ENCODE data around the gene LAMA2.

The LAMA2 gene

GRCh38 chr6:129331450-129332138 lies 448.7 kb downstream of the LAMA2 start:
- no peak for DNase-seq

- no peak for DNase-seq
These were observed 452.9 kb downstream of the LAMA2 start for GRCh38 chr6:129335792-129336191.

- no peak for DNase-seq
These were observed 455.7 kb downstream of the LAMA2 start for GRCh38 chr6:129338683-129339082.

- no peak for DNase-seq
These were observed 458.0 kb downstream of the LAMA2 start for GRCh38 chr6:129340983-129341382.

- no peak for DNase-seq
These were observed 459.3 kb downstream of the LAMA2 start for GRCh38 chr6:129342243-129342642.

- no peak for DNase-seq
These were observed 459.9 kb downstream of the LAMA2 start for GRCh38 chr6:129342796-129343195.

- no peak for DNase-seq
These were observed 461.4 kb downstream of the LAMA2 start for GRCh38 chr6:129344379-129344778.

GRCh38 chr6:129345890-129346289 lies 463.0 kb downstream of the LAMA2 start:
- no peak for DNase-seq

GRCh38 chr6:129346964-129347363 lies 464.0 kb downstream of the LAMA2 start:
- no peak for DNase-seq

- DNase-seq = no peak
These were observed 467.3 kb downstream of the LAMA2 start for GRCh38 chr6:129350278-129350677.

- no peak for DNase-seq
These were observed 468.9 kb downstream of the LAMA2 start for GRCh38 chr6:129351807-129352206.

GRCh38 chr6:129353067-129353466 lies 470.1 kb downstream of the LAMA2 start:
- DNase-seq = no peak

- no peak for DNase-seq
These were observed 473.2 kb downstream of the LAMA2 start for GRCh38 chr6:129356129-129356528.

- no peak for DNase-seq
These were observed 477.1 kb downstream of the LAMA2 start for GRCh38 chr6:129359811-129360681.

- DNase-seq = no peak
These were observed 477.7 kb downstream of the LAMA2 start for GRCh38 chr6:129360682-129360955.

GRCh38 chr6:129364037-129364436 lies 481.1 kb downstream of the LAMA2 start:
- DNase-seq = no peak

GRCh38 chr6:129364767-129365166 lies 481.8 kb downstream of the LAMA2 start:
- no peak for DNase-seq

- no peak for DNase-seq
These were observed 485.1 kb downstream of the LAMA2 start for GRCh38 chr6:129368076-129368475.

- no peak for DNase-seq
These were observed 486.0 kb downstream of the LAMA2 start for GRCh38 chr6:129368970-129369369.

- no peak for DNase-seq
These were observed 486.8 kb downstream of the LAMA2 start for GRCh38 chr6:129369737-129370136.

- DNase-seq = no peak
These were observed 487.5 kb downstream of the LAMA2 start for GRCh38 chr6:129370268-129370916.

GRCh38 chr6:129381885-129382284 lies 498.9 kb downstream of the LAMA2 start:
- no peak for DNase-seq

- DNase-seq = no peak
These were observed 500.0 kb downstream of the LAMA2 start for GRCh38 chr6:129382916-129383315.

GRCh38 chr6:129385117-129385516 lies 502.2 kb downstream of the LAMA2 start:
- DNase-seq = no peak
